ENCODE results near the gene TULP1.

GRCh38 chr6:35493307-35493983 lies 19.3 kb downstream of the TULP1 start:
- TF ChIP-seq CTCF (IDR thresholded peaks at IDR 0.05; ENCODE audit: low read length) = no peak
- TF ChIP-seq EZH2 (IDR thresholded peaks at IDR 0.05; ENCODE audit: borderline replicate concordance, low read length) = no peak
